ENCODE results near the gene ANKDD1B.

The ANKDD1B gene

GRCh38 chr5:75616971-75617621 lies 5.8 kb downstream of the ANKDD1B start:
- no peak for DNase-seq

- no peak for DNase-seq
These were observed 6.6 kb downstream of the ANKDD1B start for GRCh38 chr5:75617736-75618352.

GRCh38 chr5:75620184-75620959 lies 9.1 kb downstream of the ANKDD1B start:
- DNase-seq: no peak

- DNase-seq: no peak
These were observed 11.3 kb downstream of the ANKDD1B start for GRCh38 chr5:75622564-75622963.

- no peak for DNase-seq
These were observed 12.6 kb downstream of the ANKDD1B start for GRCh38 chr5:75623846-75624245.

- DNase-seq: no peak
These were observed 15.7 kb downstream of the ANKDD1B start for GRCh38 chr5:75626959-75627358.

GRCh38 chr5:75627801-75628200 lies 16.5 kb downstream of the ANKDD1B start:
- DNase-seq: no peak

GRCh38 chr5:75630875-75631274 lies 19.6 kb downstream of the ANKDD1B start:
- DNase-seq: no peak

- DNase-seq: no peak
These were observed 21.1 kb downstream of the ANKDD1B start for GRCh38 chr5:75632321-75632720.

GRCh38 chr5:75637949-75638348 lies 26.7 kb downstream of the ANKDD1B start:
- no peak for DNase-seq

GRCh38 chr5:75639535-75640311 lies 28.5 kb downstream of the ANKDD1B start:
- DNase-seq: no peak

GRCh38 chr5:75640395-75640794 lies 29.1 kb downstream of the ANKDD1B start:
- no peak for DNase-seq

GRCh38 chr5:75640826-75641225 lies 29.6 kb downstream of the ANKDD1B start:
- DNase-seq: no peak

GRCh38 chr5:75648712-75649111 lies 37.5 kb downstream of the ANKDD1B start:
- DNase-seq: no peak

GRCh38 chr5:75651575-75652238 lies 40.5 kb downstream of the ANKDD1B start:
- no peak for DNase-seq

GRCh38 chr5:75653521-75653920 lies 42.3 kb downstream of the ANKDD1B start:
- no peak for DNase-seq

- no peak for DNase-seq
These were observed 43.5 kb downstream of the ANKDD1B start for GRCh38 chr5:75654693-75655295.

- no peak for DNase-seq
These were observed 45.2 kb downstream of the ANKDD1B start for GRCh38 chr5:75656311-75657003.

GRCh38 chr5:75659791-75660450 lies 48.7 kb downstream of the ANKDD1B start:
- DNase-seq: no peak

GRCh38 chr5:75660678-75661465 lies 49.6 kb downstream of the ANKDD1B start:
- DNase-seq: no peak
